ENCODE measurements around the gene SIRT7.
"Not testable (repeated sequence)": the region's sequence is repeated elsewhere in the genome, so short reads cannot be mapped to it uniquely, and the experiment has no call there.

The SIRT7 gene

GRCh38 chr17:81955756-81956544, 38.0 kb upstream of the SIRT7 start:
- Histone ChIP-seq H3K4me3 (no peak overlapping the region), H3K9ac (peak overlapping the region in 1 of 11 experiments; percentile 37; a peak in 2 of 22 replicates), H3K4me1 (peaks cover 12 to 27% (median 23%) of the 10 kb centered on the region in 10 experiments; a peak in 19 of 20 replicates), H3K36me3 (no peaks in the 10 kb centered on the region), H3K27me3 (peaks cover 36 to 45% (median 42%) of the 10 kb centered on the region in 11 experiments), H4K20me1 (peaks cover 0 to 26% (median 11%) of the 10 kb centered on the region in 11 experiments; a peak in 15 of 22 replicates), H3K27ac (no peak overlapping the region), H3K9me3 (replicated peaks in 1 of 11) (no peaks in the 10 kb centered on the region), H3K4me2 (no peak overlapping the region)
- no peak for TF ChIP-seq Cebpa-rat (IDR thresholded peaks at IDR 0.05)

GRCh38 chr17:81955058-81955681, 37.2 kb upstream of the SIRT7 start:
- no peak overlapping the region for H3K27ac ChIP-seq
- no peak overlapping the region for H3K4me3 ChIP-seq
- peaks cover 4 to 19% (median 15%) of the 10 kb centered on the region in 10 experiments; a peak in 19 of 20 replicates for H3K4me1 ChIP-seq
- H3K9ac ChIP-seq, result no peak overlapping the region
- peaks cover 28 to 37% (median 34%) of the 10 kb centered on the region in 11 experiments for H3K27me3 ChIP-seq
- no peaks in the 10 kb centered on the region for H3K36me3 ChIP-seq
- no peak overlapping the region for H3K4me2 ChIP-seq
- TF ChIP-seq Cebpa-rat (IDR thresholded peaks at IDR 0.05), result no peak
- no peaks in the 10 kb centered on the region for H3K9me3 ChIP-seq (replicated peaks in 1 of 11)
- peaks cover 0 to 18% (median 4%) of the 10 kb centered on the region in 11 experiments; a peak in 15 of 22 replicates for H4K20me1 ChIP-seq

- H4K20me1 ChIP-seq, result peaks cover 0 to 14% (median 0%) of the 10 kb centered on the region in 11 experiments; a peak in 4 of 22 replicates
- no peaks in the 10 kb centered on the region for H3K9me3 ChIP-seq (replicated peaks in 1 of 11)
- H3K4me2 ChIP-seq, result no peak overlapping the region
- peaks cover 21 to 29% (median 26%) of the 10 kb centered on the region in 11 experiments for H3K27me3 ChIP-seq
- TF ChIP-seq Cebpa-rat (IDR thresholded peaks at IDR 0.05), result no peak
- no peaks in the 10 kb centered on the region for H3K36me3 ChIP-seq
- H3K4me3 ChIP-seq, result no peak overlapping the region
- H3K9ac ChIP-seq, result no peak overlapping the region
- no peak overlapping the region for H3K27ac ChIP-seq
- H3K4me1 ChIP-seq, result peaks cover 0 to 13% (median 7%) of the 10 kb centered on the region in 10 experiments; a peak in 13 of 20 replicates
Measured at GRCh38 chr17:81954131-81955057, 36.4 kb upstream of the SIRT7 start.

- H3K4me1 ChIP-seq; H3K36me3 ChIP-seq; H3K4me3 ChIP-seq; H3K27ac ChIP-seq; H4K20me1 ChIP-seq; H3K4me2 ChIP-seq; H3K9ac ChIP-seq; H3K9me3 ChIP-seq (replicated peaks in 1 of 11): not testable (repeated sequence)
- H3K27me3 ChIP-seq, result peaks cover 11 to 19% (median 17%) of the 10 kb centered on the region in 11 experiments
Measured at GRCh38 chr17:81953443-81953842, 35.5 kb upstream of the SIRT7 start.

DNA sequence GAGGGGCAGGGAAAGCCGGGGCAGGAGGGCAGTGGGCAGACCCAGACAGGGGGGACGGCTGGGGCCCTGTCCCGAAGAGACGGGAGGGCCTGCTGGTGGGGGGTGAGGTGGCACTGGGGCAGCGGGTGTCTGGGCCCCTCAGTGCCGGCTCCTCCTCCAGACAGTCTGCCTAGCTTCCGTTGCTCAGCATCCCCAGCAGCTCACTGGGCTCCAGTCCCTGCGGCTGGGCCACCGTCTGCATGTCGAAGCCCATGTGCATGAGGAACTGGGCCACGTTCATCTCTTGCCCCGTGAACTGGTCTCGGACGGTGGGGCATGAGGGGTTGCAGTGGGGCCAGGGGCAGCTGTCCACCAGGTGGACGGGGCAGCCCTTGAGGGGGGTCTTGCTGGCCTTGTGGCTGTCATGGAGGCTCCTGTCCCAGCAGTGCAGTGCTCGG, 34.8 kb upstream of the SIRT7 start:
- Histone ChIP-seq H3K9ac (no peak overlapping the region), H3K36me3 (no peaks in the 10 kb centered on the region), H3K27ac (no peak overlapping the region), H4K20me1 (no peaks in the 10 kb centered on the region), H3K4me2 (peak overlapping the region in 2 of 11 experiments; percentile 7 to 12; a peak in 3 of 22 replicates), H3K9me3 (replicated peaks in 1 of 11) (no peaks in the 10 kb centered on the region), H3K27me3 (peaks cover 5 to 13% (median 11%) of the 10 kb centered on the region in 11 experiments), H3K4me3 (no peak overlapping the region), H3K4me1 (peaks cover 0 to 10% (median 3%) of the 10 kb centered on the region in 10 experiments; a peak in 7 of 20 replicates)
- TF ChIP-seq Cebpa-rat (IDR thresholded peaks at IDR 0.05), result no peak

DNA sequence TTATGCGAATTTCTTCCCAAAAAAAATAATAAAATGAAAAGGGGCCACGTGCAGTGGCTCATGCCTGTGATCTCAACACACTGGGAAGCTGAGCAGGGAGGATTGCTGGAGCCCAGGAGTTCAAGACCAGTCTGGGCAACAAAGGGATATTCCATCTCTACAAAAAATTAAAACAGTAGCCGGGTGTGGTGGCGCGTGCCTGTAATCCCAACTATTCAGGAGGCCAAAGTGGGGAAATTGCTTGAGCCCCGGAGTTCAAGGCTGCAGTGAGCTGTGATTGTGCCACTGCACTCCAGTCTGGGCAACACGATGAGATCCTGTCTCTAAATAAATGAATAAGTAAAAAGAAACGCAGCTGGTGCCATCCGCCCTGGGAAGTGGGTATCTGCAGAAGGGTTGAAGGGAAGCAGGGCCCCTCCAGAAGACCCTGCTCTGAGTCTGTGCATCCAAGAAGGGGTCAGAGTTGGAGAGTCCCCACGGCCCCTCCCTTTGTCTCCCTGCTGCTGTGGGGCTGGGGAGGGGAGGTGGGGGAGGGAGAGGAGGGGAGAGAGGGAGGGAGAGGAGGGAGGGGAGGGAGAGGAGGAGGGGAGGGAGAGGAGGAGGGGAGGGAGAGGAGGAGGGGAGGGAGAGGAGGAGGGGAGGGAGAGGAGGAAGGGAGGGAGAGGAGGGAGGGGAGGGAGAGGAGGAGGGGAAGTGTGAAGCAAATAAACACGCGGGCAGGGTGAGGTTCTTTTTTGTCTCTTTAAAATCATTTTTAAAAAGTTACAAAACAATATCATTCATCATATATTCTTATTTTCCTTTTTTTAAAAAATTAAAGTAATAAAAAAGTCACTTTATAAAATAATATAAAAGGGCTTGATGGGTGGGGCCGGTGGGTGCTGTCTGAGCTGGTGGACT, 34.1 kb upstream of the SIRT7 start:
- no peak overlapping the region for H3K27ac ChIP-seq
- H3K4me3 ChIP-seq, result no peak overlapping the region
- peaks cover 0 to 5% (median 3%) of the 10 kb centered on the region in 11 experiments; a peak in 10 of 22 replicates for H3K27me3 ChIP-seq
- no peaks in the 10 kb centered on the region for H3K36me3 ChIP-seq
- H3K4me2 ChIP-seq, result peak overlapping the region in 1 of 11 experiments; percentile 7; a peak in 2 of 22 replicates
- H3K4me1 ChIP-seq, result peaks cover 0 to 10% (median 3%) of the 10 kb centered on the region in 10 experiments; a peak in 7 of 20 replicates
- TF ChIP-seq Cebpa-rat (IDR thresholded peaks at IDR 0.05), result no peak
- no peaks in the 10 kb centered on the region for H3K9me3 ChIP-seq (replicated peaks in 1 of 11)
- H4K20me1 ChIP-seq, result no peaks in the 10 kb centered on the region
- no peak overlapping the region for H3K9ac ChIP-seq

DNA sequence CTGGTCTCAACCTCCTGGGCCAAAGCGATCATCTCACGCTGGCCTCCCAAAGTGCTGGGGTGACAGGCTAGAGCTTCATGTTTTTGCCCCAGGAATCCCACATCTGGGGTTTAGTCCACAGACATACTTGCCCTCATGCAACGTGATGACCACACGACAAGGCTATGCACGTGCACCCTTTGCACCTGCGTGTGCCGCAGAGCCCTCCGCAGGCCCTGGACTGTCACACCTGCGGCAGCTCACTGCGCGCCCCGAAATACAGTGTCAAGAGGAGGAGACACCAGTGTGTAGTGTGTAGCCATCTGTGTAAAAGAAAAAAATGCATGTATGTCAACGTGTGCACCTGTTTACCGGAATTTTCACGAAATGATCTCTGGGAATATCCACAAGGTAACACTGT, 32.5 kb upstream of the SIRT7 start:
- Histone ChIP-seq H3K9me3 (replicated peaks in 1 of 11) (no peaks in the 10 kb centered on the region), H3K4me2 (no peak overlapping the region), H4K20me1 (no peaks in the 10 kb centered on the region), H3K27ac (no peak overlapping the region), H3K36me3 (no peaks in the 10 kb centered on the region), H3K4me3 (no peak overlapping the region), H3K4me1 (peaks cover 0 to 13% (median 3%) of the 10 kb centered on the region in 10 experiments; a peak in 7 of 20 replicates), H3K27me3 (no peaks in the 10 kb centered on the region), H3K9ac (no peak overlapping the region)
- no peak for TF ChIP-seq Cebpa-rat (IDR thresholded peaks at IDR 0.05)
